ENCODE data around the gene TSPAN11.
"Not testable (repeated sequence)": the region's sequence is repeated elsewhere in the genome, so short reads cannot be mapped to it uniquely, and the experiment has no call there.

The TSPAN11 gene

DNA sequence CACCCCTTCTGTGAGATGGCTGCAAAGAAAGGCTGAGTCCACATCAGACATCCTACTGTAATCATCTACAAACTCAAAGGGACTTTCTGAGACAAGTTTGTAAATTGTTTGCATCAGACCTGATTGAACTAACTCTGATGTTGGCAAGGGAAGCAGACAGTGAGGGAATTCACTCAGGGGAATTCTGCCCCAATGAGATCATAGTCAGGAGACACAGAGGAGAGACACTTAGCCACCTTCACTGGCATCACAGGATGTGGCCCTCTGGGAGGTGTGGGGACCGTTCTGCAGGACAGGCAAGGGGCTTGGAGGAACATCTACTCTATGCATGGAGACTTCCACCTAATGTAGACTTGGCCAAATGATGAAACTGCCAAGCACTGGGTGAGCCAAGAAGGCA lies 76.5 kb downstream of the TSPAN11 start:
- no peak for DNase-seq (ENCODE audit: low read depth in 2 of 2)

DNA sequence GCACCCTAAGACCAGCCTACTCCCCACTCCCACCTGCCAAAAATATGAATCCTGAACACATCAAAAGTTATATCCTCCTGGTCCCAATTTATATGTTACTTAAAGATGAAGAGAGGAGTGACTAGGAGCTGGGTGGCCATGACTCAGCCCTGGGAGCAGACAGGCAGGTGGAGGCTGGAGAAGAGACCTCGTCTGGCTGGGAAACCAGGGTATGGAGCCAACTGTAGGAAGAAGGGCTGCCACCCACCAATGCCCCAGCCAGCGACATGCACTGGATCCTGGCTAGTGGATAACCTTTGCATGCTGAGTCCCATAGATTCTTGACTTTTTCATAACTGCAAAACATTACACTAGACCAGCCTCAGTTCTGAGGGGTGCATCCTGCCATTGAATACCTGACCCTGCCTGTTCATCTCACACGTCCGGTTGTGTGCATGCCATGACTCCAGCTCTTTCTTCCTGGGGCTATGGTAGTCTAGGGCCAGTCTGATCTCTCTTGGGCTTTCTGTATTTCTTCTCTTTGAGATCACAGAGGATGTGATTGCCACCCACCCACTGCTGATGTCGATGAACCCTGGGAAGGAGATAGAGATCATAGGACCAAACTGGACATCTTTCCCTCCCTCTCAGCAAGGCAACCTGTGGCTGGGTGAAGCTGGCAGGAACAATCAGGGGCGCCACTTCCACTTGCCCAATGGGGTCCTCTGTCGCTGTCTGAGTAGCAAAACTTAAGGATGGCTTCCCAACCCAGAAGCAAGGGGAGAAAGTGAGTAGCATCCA lies 77.5 kb downstream of the TSPAN11 start:
- no peak for DNase-seq (ENCODE audit: low read depth in 2 of 2)

DNA sequence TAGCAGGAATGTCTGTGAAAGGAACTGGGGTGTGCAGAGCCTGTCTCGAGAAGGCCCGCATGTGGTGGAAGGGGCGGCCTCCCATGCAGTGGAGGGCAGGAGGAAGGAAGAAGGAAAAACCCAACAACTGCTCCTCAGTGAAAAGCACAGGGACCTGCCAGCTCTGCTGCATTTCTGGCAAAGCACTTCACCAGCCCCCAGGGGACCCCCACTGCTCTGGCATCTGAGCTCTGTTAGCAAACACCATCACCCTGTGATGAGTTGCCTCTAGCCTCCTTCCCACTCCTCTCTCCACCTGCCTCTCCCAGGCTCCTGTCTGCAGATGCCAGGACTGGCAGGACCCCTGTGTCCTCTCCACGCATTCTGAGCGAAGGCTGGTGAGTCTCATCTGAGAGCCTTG lies 78.1 kb downstream of the TSPAN11 start:
- no peak for DNase-seq (ENCODE audit: low read depth in 2 of 2)

DNA sequence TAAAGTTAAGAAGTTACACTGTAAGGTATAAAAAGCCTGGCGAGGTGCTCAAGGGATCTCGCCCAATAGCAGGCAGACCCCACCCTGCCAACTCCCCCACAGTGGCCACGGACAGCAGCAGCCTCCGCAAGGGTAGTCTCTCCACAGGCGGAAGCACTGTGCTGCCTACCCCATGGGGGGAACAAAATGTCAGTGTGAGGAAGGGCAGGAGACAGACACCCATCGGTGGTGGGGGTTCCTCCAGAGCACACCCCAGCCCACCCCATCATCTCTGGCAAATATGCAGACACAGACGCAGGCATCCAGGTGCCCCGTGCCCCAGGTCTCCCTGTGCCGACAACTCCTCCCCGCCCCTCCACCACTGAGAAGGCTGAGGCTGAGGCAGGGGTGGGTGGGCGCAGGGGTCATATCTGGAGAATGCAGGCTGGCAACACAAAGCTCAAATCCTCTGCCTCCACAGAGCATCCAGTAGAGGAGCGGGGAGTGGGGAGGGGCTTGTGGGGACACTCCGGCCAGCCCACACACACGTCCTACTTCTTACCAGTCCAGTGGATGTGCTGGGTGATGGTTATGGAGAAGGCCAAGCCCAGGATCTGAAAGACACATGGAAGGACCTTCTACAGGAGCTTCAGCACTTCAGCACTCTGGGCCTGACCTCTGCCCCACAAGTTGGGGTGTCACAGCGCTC lies 78.9 kb downstream of the TSPAN11 start:
- DNase-seq (ENCODE audit: low read depth in 2 of 2) = no peak

DNA sequence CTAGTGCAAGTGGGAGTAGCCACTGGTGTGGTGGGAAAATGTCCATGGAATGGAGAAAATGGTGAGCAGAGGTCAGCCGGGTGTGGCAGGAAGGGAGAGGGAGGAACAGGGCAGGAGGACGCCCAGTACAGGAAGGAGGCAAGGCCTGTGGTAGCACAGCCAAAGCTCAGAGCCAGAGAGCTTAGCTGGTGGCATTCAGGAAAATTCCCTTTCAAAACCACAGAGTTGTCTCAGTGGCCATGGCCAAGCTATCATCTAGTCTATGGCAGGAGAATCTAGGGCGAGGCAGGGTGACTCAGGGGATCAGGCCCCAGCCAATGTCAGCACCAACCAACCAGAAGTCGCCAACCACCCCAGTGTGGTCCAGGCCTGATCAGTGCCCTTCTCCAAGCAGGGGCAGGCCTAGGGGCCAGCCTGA lies 79.4 kb downstream of the TSPAN11 start:
- no peak for DNase-seq (ENCODE audit: low read depth in 2 of 2)

DNA sequence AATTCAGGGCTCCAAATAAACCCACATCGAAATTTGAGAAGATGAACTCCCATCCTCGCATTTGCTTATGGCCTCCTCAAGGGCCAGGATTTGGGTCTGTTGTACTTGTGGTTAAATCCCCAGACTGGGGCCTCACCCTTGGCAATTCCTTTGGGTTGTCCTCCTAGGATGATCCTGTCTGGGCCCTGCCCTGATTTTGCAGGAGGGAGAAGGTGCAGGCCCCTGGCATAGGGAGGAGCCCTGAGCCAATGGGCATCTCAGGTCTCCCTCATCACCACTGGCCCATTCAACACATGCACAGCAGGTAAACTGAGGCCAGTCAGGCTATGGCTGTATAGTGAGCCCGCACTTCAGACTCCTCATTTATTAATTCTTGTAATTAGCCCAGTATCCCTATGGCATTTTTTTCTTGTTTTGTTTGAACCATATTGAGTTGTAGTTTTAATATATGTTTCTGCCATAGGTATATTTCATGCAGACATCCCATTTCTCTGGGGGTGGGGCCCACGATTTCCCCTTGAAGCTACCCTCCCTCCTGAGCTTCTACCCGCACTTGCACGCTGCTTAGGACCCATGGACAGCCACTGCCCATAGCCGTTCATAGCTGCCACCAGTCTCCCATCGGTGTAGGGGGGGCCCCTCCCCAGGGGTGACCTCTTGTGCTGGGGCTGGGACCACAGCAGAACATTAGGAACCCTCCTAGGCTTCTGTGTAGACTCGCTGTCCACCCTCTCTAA lies 80.0 kb downstream of the TSPAN11 start:
- DNase-seq (ENCODE audit: low read depth in 2 of 2) = no peak

DNA sequence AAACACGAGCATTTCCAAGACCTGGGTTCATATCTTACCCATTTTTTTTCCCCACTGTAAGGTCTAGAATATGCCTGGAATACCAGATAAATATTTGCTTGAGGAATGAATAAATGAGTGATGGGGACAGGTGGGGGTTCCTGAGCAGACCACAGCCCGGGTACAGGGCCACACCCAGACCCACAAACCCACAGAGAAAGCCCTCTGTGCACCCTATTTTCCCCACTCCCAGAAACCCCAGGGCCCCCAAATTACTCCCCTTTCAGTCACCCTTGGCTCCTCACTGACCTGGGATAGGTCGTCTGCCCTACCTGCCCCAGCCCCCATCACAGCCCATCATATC lies 80.6 kb downstream of the TSPAN11 start:
- no peak for DNase-seq (ENCODE audit: low read depth in 2 of 2)

DNA sequence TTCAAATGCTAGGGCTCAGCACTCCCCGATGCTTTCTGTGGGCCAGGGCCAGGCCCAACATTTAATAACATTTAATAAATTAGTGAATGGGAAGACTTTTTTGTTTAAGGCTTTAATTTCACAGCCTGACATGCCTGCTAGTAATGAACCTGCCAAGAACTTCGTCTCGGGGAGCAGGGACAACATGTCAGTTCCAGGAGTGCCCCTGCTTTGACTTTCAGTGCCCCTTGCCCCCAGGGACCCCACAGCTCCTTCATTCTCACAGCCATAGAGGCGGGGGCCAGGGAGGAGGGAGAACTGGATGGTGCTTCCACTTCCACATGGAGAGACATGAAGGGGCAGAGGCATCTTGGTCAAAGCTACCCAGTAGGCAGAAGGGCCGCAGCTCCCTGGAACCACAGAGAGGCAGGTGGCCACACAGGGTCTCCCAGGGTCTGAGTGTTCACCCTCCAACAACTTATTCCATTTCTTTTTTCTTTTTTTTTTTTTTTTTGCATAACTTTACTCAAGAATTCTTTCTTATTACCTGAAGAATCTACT lies 81.2 kb downstream of the TSPAN11 start:
- no peak for DNase-seq (ENCODE audit: low read depth in 2 of 2)

DNA sequence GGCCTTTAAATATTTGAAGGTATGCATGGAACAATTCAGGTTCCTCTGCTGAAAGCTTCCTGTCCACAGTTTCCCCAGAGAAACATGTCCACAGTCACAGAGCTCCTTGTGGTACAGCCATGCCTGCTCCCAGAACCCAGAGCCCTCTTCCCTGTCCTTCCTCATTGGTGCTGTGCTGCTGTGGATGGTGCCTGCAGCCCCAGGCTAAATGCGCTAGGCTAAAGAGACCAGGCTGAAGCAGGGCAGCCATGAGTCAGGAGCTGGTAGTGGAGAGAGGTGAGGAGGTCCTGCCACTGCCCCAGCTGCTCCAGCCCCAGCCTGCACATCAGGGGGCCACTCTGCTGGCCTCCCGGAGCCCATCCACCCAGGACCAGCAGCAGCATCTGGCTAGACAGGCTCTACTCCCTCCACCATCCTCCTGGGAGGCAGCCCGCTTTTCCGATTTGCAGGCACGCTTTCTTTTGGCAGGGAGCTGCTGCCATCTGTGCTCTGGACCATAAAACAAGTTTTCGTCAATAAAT lies 81.8 kb downstream of the TSPAN11 start:
- DNase-seq (ENCODE audit: low read depth in 2 of 2) = no peak

DNA sequence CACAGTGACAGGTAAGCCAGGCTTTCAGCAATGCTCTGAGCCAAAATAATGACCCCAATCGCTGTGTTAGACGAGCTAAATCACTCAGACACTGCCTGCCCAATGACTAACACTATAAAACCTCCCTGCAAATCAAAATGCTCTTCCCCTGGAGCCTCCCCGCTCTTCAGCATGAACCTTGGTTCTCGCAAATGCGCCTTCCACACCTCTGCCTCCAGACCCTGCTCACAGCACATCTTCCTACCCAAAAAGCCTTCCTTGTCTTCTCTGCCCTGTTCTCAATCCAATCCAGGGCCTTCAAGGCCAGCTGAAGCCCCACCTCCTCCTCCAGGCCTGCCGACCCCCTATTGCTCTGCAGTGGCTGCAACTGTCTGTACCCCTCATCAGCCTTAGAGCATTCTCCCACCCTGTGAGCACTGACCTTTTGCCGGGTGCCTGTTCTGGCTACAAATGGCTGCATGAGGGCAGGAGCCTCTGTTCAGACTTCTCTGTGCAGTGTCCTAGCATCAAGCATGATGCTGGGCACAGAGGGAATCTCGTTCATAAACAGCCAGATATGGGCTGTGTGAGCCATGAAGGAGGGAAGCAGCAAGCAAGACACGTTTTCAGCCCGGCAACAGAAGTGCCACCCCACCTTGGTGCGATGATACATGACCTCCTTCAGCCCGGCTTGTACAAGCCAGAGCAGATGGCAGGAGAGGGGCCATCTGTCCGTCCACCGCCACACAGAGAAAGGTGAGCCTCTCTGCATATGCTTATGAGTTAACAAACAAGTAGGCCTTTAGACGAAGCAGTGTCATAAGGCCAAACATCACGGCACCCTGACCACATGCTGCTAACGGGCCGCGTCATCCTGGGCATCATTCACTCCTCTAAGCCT lies 82.7 kb downstream of the TSPAN11 start:
- no peak for DNase-seq (ENCODE audit: low read depth in 2 of 2)

DNA sequence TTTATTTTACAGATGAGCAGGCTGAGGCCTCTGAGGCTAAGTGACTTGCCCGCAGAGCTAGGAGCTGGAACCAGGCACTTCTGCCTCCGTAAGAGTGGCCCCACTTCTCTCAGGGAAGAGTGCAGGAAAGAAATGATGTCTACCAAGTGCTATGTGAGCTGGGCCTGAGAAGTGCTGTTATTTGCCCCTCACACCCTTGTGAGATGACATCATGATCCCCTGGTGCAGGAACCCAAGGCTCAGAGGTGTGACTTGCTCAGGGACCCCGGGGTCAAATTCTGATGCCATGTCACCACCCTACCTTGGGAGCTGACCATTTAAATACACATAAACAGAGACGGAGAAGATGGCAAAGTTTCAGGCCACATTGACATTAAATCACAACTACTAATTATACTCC lies 83.4 kb downstream of the TSPAN11 start:
- DNase-seq (ENCODE audit: low read depth in 2 of 2) = no peak

DNA sequence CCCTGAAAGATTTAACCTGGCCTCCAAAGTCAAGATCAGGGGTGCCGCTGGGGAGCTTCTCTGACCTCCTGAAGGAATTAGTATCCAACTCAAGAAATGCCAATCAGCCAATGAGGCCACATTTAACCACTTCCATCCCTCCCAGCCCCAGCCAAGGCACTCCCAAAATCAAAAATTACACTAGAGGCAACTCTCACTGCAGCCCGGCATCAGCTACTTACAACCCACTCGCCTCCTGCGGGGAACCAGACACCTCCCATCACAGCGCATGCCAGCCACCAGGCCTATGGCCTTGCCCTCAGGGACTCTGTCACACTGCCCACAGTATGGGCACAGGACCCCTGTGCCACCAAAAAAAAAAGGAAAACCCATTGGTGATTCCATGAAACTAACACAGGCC lies 84.8 kb downstream of the TSPAN11 start:
- DNase-seq (ENCODE audit: low read depth in 2 of 2) = no peak

DNA sequence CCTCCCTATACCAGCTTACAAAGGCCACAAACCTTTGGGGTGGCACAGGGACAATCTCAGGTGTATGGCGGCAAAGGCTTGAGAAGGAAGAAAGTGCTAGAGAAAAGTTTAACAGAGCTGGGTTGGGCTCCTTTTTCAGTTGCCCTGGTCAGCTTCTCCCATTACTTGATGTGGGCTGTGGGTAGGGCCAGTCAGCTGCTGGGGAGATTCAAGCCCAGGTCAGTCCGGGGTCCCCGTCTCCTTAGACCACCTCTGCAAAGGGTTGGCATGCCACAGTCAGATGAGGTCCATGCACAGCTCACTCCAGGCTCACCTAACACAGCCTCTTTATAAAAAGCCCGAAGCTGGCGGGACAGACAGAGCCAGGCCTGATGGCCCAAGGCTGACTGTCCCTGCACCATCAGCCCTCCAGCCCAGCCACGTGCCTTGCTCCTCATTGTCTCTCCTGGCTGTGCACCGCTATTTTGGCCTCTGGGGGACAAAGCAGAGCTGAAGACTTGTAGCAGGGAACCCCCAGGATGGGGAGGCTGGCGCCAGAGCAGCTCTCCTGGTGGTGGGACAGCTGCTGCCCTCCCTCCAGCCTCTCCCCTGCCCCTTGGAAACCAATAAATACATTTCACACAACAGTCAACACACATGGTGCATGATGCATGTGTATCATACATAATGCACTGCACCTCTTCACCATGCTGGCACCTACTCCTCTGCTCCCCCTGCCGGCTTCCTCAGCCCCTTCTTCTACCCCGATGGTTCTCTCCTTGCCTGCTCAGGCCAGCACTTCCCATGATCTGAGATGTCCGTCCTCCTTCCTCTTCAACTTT lies 85.4 kb downstream of the TSPAN11 start:
- DNase-seq (ENCODE audit: low read depth in 2 of 2) = no peak

DNA sequence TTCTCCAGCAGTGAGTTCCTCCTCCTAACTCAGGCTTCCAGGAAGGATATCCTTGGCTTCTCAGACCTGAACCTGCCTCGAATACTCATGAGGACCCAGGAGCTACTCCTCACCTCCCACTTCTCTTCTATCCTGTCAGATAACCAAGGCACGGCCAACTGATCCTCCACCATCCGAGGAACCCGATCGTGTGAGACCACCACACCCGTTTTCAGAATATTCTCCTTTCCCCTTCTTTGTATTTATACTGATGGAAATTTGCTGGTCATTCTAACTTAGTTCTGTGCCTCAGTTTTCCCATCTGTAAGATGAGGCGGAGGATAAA lies 86.0 kb downstream of the TSPAN11 start:
- DNase-seq (ENCODE audit: low read depth in 2 of 2) = not testable (repeated sequence)

DNA sequence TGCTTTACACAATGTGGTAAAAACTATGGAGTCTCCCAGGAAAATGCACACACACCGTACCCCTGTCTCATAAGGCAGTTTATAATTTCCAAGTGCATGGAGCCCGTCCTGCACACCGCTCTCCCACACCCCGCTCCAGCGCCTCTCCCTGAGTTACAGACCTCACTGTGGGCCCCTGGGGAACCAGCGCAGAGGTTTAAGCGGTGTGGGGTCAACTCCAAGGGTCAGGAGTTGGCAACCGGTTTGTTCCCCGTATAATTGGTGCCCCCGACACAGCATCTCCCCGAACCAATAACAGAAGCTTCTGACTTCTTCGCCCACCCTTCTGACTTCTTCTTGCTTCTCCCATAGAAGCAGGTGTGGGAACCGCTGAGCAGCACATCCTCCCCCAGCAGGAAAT lies 88.7 kb downstream of the TSPAN11 start:
- DNase-seq (ENCODE audit: low read depth in 2 of 2) = no peak

DNA sequence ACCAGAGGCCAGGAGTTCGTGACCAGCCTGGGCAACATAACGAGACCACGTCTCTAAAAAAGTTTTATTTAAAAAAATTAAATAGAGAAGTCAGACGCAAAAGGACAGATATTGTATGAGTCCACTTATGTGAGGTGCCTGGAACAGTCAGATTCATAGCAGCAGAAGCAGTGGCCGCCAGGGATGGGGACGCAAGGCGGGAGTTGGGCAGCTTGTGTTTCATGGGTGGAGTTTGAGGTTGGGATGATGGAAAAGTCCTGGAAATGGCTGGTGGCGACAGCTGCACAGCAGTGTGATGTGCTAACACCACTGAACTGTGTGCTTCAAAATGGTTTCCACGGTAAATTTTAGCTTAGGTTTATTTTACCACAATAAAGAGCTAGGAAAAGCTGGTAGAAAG lies 89.5 kb downstream of the TSPAN11 start:
- DNase-seq (ENCODE audit: low read depth in 2 of 2) = no peak

DNA sequence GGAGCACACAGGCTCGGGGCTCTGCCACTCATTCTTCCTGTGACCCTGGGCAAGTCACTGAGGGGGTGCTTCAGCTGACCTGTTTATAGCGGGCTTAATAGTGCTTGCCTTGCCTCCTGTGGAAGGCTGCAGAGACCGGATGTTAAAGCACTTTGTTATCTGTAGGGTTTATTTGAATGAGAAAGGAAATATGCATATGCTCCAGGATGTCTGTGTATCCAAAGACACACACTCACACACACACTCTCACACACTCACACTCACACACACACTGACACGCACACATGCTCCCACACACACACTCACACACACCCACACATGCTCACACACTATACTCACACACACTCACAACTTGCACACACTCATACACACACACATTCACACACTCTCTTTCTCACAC lies 91.0 kb downstream of the TSPAN11 start:
- DNase-seq (ENCODE audit: low read depth in 2 of 2) = no peak

DNA sequence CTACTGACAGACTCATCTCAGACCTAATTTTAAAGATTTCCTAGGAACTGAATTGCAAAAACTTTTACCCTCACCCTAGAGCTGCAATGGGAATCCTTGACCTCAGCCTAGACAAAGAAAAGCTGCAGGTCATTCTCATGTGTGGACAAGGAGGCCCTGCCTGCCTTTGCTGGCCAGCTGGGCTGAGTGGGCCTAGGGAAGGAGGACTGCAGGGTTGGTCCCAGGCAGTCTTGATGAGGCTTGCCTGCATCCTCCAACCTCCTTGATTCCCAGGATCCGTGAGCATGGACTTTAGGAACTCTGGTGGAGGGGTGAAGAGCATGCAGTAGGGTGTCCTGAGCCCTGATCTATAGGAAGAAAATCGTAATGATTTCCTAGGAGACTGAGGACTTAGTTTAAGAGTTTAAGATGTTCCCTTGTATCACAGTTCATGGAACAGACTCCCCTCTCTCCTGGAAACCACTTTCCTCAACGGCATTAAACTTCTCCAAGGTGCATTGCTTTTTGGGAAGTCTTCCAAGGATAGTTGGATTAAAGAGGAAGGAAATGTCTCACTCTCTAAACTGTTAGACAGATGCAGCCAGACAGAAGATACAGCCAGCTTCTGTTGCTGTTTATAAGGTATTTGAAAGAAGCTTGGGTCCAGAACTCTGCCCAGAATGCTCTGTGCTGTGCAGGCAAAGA lies 91.7 kb downstream of the TSPAN11 start:
- DNase-seq (ENCODE audit: low read depth in 2 of 2) = no peak

DNA sequence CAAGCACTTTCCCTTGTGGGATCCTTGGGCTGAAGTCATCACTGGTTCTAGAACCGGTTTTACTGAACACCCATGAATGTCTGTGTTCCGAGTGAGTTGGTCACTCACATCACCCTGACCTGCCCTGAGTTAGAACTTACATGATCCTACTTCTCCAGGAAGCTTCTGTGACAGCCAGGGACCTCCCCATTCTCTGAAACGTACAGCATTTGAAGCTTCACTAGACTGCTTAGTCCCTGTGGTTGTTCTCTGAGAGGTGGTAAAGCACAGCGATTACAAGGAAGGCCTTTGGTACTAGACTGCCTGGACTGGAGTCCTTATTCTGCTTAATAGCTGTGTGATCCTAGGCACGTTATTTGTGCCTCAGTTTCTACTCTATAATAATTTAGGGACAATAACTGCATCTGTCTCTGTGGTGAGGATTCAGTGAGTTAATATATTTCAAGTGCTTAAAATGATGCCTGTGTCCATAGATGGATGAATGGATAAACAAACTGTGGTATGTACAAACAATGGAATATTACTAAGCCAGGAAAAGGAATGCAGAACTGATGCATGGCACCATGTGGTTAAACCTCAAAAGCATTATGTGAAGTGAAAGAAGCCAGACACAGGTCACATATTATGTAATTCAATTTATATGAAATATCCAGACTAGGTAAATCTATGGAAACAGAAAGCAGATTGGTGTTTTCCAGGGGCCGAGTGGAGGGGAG lies 92.4 kb downstream of the TSPAN11 start:
- DNase-seq (ENCODE audit: low read depth in 2 of 2) = no peak

All from stimulated activated CD8-positive, alpha-beta memory T cell treated with anti-CD3 and anti-CD28 coated beads, Interleukin-2, amount 100 ng/mL, for 48 hours (primary cell).